HG03108 (cell line): ENCODE measurements around the gene HOXA4.

Source experiments
- ATAC-seq: cut with Tn5 transposase; IDR thresholded peaks from one replicate; pipeline ENCODE4 v1.9.1; 2021; ENCODE audit warnings: moderate library complexity; ENCODE audit not compliant: unreplicated experiment

Gene HOXA4

DNA sequence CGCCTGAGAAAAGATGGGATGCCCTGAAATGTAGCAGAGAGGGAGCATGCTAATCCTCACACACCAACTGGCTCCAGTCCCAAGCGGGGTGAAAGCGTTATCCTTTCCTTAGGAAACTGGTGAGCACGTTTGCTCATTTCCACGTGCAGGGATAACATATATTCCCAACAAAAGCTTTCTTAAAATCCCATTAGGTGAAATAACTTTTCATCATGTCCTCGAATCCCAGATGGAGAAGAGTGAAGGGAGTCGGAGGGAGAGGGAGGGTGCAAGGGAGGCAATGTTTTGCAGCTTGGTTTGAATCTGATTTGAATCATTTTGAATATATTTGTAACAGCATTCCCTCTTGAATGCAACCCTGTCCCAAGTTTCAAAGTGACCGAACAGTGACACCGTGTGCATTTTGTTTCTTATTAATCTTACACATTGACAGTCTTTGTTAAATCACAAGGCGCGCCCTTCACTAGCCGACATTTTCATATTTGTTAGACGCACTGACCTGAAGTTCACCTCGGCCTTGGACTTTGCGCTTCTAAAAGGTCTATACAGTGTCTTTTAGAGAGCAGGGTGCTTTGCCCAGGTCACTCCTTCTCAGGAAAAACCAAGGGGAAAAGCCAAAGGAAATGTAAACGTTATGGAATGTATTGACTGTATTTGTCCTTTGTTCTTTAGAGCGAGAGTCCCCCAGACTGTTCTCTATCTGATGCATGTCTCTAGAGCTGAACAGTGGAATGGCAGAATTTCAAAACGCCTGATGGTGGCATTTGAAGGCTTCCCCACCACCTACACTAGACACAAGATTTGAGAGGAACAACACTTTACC is 3.1 kb upstream of the HOXA4 start:
- ATAC-seq, result no peak

DNA sequence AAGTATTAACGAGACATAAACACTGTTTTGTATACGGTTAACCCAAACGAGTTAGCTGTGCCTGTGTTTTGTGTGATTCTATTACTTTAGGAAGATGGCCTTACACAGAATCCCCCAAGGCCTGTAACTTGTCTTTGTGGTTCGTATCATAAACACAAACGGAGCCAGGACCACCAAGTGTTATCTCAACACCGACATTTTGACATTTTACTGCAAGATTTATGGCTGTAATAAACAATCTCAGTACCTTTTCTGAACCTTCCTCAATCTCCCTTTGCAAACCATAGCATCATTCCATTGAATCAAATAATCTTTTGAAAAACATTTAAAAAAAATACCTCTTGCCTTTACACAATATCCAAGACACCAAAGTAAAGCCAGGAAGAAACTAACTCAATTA is 2.4 kb upstream of the HOXA4 start:
- ATAC-seq, result no peak

DNA sequence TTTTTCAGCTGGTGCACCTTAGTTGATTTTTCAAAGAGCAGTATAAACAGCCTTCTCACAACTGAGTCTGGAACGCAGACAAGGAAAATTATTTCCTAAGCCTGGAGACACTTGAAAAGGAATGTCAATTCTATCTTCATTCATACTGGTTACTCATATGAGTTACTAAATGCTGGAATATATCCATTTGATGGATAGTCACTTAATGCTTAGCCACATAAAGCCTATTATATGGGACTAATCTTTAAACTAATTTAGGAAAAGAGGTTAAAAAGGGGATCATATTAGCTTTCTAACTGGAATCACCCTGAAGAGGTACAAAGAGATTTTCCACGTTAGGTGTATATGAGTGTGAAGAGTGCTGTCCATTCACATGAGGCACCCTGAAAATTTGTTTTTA is 1.7 kb upstream of the HOXA4 start:
- no peak for ATAC-seq

DNA sequence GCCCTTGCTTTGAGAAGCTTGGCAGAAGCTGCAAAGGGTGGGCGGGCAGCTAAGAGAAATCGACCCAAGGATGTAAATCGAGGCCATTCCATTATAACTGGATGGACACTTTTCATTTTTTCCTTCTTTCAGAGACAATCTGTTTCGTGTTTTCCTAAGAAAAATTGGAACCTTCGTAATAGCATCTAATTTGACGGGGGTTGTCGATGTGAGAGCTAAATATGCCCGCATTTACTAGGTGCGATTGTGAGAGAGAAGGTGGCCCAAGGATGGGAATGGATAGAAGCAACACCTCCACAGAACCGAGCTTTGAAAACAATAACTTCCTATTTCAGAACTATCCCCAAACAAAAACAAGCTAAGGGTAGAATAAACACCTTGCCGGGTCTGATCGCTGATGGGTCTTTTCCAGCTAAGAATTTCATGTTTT is 848 bp upstream of the HOXA4 start:
- ATAC-seq, result no peak

DNA sequence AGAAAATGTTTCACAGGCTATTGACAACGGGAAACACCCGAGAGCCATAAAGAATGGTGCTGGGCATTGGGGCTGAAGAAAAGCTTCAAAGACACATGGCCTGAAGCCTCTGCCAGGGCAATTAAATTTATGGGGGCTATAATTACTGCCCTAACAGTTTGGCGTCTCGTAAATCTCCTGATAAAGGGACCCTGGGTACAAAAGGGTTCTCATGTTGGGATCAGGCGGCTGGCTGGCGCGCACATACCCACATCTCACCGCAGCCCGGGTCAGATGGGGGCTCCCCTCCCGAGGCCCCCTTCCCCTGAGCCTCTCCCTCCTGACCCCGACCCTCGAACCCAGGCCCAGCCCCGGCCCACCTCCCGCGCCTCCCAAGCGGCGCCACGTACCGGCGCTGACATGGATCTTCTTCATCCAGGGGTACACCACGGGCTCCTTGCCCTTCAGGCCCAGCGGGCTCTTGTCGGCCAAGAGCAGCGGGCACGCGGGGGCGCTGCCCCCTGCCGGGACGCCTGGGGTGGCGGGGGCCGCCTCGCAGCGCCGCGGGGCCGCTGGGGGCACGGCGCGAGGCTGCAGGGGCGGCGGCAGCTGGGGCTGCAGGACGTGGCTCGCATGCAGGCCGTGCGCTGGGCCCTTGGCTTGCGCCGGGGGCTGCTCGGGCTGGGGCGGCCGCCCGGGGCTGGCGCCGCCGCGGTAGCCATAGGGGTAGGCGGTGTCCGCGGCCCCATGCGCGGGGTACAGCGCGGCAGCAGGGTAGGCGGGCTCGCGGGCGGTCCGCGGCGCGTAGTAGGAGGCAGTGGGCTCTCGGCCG is 623 bp downstream of the HOXA4 start:
- no peak for ATAC-seq

DNA sequence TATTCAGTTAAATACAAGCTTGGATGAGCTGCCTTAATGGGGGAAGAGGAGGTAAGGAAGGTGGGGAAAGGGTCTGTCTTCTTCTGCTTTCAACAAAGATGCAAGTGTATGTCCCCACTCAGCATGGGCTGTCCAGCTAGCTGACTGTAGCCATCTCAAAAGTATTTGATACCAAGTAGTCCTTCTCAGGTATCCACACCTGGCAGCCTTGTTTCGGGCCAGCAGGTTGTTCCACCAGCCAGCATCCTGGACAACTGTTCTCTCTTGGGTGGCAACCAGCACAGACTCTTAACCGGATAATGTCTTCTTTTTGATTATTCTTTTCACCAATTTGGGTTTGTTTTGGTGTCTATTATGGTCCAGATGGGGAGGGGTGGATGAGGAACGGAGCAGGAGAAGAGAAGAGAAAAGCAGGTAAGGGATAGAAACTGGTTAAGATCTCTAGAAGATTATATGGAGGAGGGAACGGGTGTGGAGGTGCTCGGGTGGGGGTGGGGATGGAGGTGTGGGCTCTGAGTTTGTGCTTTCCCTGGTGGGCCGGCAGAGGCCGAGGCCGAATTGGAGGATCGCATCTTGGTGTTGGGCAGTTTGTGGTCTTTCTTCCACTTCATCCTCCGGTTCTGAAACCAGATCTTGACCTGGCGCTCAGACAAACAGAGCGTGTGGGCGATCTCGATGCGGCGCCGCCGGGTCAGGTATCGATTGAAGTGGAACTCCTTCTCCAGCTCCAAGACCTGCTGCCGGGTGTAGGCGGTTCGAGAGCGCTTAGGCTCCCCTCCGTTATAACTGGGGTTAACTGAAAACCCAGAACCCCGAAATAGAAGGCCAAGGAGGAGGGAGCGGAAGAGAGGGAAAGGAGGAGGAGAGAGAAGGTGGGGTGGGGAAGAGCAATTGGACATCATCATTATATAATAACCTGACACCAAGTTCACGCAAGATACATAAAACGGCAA is 1.5 kb downstream of the HOXA4 start:
- no peak for ATAC-seq

DNA sequence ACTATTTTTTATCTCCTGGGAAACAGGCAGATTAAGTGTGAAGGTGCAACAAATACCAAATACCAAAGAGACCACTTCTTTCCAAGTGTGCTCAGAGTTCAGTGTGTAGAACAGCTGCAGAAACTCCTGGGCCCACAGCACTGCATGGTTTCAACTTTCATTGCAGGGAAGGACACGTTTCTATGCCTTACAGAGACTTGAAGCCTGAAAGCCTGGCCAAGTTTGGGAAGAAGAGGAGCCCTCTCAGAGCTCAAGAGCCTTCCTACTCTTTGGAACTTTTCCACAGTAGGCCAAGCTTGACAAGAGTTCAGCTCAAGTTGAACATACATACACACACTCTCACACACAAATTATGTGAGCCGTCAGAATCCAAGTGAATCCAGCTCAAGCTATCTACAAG is 2.5 kb downstream of the HOXA4 start:
- ATAC-seq, result no peak

- no peak for ATAC-seq
Observed at GRCh38 chr7:27126596-27127327, 3.8 kb downstream of the HOXA4 start.

- no peak for ATAC-seq
Observed at GRCh38 chr7:27125986-27126394, 4.6 kb downstream of the HOXA4 start.

- no peak for ATAC-seq
Observed at GRCh38 chr7:27124902-27125689, 5.5 kb downstream of the HOXA4 start.

- ATAC-seq, result no peak
Observed at GRCh38 chr7:27124096-27124901, 6.3 kb downstream of the HOXA4 start.

DNA sequence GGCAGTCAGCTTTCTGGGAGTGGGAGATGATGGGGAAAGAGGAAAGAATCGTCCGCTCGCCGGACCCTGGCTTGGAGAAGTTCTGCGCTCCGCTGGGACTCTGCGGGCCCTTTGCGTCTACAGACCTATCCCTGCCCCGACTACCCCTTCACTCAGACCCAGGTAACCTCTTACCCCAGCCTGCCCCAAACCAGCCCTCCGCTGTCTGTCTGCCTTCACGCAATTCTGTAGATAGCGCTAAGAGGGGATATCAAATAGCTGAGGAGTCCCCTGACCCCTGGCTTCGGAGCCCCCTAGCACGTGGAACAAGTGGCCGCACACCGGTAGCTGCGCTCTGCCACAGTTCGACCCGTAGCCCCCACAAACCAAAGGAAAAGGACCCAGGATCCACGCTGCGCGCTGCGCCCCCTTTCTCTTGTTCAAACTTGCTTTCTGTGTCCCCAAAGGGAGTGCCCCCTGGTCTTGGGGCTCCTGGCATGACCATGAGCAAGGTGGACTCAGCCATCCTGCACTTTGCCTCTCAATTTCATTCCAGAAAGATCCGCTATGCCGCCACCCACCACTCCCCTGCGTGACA is 7.0 kb downstream of the HOXA4 start:
- ATAC-seq, result no peak

DNA sequence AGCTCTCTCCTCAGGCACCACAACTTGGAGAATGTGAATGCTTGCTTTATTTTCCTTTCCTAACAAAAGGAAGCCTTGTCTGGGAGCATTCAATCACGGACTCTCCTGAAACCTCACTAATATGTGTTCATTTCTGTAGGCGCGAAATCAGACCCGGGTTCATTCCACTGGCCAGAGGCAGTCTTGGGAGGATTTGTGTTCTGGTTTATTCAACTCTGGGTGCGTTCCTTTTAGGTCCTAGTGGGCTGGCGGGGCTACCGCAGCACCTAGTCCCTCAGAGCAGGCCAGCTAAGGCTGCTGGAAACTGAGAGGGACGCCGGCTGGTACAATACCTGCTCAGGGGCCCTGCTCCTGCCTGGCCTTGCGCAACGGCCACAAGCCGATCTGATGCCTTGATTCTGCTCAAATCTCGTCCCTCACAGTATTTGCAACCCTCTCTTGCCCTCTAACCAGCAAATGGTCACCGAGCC is 7.5 kb downstream of the HOXA4 start:
- ATAC-seq, result no peak

DNA sequence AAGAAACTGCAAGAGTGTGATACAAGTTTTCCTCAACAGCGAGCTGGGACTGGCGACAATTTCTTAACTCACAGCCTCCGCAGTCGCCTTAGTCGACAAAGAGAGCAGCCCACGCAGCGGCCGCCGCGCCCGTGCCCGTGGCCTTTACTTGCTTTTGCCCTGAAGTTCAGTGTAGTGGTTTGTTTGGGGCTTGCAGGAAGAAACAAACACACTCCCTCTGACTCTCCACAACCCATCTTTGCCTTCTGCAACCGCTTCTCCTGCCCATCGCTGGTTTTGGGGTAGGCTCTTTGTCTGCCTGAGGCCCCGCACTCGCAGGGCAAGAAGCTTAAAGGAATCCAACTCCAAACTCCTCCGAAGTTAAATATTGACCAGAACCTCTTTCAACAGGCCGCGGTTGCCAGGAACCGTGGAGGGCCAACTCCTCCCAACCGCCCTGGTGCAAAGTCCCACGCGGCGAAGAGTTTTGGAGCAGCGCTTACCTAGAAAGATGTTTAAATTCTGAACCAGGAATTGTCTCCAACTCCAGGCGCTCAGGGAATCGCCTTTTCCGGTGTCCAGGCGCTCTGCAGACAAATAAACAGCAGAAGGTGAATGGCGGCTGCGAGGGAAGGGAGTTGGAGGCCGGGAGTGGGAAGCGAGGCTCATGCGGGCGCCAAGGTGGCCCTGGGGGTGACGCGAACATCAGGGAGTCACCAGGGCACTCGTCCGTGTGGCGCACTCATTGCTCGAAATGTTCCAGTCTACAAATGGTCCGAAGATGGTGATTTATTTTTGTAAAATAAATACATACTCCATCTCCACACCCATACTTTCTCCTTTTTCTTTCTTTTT is 8.3 kb downstream of the HOXA4 start:
- no peak for ATAC-seq

DNA sequence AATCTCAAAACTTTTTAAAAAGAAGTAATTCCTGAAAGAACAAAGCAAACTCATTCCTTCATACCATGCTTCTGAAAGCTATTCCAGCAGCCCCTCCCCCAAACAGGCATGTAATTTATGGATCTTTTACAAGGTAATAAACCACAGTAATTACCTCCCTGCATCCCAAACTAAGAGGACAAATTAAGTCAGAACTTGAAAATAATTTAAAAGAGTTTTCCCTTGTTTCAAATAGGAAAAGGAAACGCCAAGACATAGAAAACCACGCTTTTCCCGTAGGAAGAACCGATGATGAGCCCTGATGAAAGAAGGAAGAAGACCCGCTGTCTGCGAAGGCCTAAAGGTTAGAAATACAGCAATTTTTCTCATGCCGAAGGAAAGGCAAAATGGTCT is 8.9 kb downstream of the HOXA4 start:
- no peak for ATAC-seq

DNA sequence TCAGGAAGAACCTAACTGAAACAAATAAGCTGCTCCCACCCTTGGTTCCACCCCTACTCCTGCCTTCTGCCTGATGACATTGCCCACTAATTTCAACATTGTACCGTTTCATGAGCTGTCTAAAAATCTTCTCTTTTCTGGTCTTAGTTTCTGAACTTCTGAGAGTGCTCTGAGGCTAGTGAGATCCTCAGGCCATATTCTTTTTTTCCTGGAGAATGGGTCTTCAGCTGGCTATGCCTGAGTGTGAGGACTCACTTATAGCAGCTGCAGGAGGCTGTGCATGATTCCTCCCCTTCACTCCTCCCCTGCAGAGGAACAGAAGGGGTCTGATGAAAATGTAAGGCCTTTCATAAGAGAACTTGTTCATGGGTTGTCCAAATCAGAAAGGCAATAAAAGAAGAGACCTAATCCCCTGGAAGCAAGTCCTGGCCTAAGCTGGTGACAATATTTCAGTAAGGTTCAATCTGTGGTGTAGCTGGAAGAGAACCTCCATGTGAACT is 11.1 kb downstream of the HOXA4 start:
- no peak for ATAC-seq

DNA sequence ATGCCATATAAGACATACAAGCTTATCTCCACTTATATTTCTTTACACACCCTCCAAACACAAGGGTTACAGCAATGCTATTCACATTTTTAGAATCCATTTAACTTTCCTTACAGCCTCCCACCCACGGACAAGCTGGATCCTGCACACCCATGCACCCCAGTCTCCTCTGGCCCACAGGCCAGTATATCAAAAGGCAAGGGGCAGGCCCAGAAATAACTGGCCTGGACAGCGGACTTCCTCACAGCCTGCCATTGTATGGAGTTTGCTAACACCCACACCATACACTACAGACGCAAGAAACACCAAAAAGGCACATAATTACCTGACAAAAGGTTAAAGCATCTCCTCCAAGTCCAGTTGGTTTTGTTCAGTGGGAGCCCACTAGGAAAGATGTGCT is 12.0 kb downstream of the HOXA4 start:
- ATAC-seq, result no peak
